HG03354 (cell line): ENCODE data around the gene FAR2.
A peak's percentile ranks its signal among the peaks of the same experiment; 100 is the strongest.
"Not testable (repeated sequence)": the region's sequence is repeated elsewhere in the genome, so short reads cannot be mapped to it uniquely, and the experiment has no call there.

Experiments
- ATAC-seq: cut with Tn5 transposase; IDR thresholded peaks from one replicate; pipeline ENCODE4 v1.9.1; 2021; ENCODE audit warnings: mild to moderate bottlenecking; ENCODE audit not compliant: unreplicated experiment, poor library complexity, severe bottlenecking

FAR2 gene

GRCh38 chr12:29152223-29152868, 3.3 kb downstream of the FAR2 start:
- ATAC-seq = peak; percentile 77

DNA sequence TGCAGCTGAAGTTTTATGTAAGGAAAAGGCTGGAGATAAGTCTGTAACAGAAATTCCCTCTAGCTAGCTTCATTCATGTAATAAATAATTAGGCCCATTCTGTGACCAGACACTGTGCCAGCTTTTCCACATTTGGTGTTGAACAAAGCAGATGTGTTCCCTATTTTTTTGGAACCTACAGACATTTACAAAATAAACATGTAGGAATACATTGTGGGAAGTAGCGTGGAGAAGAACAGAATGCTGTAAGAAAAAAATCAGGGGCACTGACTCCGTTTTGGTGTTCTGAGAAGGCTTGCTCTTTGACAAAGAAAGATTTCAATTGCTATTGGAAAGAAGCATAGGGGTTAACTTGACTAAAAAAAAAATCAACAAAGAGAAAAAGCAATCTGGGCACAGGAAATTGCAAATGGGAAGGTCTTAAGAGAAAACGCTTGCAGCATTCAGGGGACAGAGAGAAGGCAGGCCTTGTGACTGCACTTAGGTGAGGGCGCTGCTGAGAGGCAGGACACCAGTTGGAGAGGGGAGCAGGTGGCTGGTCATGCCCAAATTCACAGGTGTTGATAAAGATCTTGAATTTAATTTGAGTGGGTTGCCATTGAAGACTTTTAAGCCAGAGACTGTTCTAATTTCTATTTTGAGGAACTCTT, 4.0 kb downstream of the FAR2 start:
- ATAC-seq = no peak

DNA sequence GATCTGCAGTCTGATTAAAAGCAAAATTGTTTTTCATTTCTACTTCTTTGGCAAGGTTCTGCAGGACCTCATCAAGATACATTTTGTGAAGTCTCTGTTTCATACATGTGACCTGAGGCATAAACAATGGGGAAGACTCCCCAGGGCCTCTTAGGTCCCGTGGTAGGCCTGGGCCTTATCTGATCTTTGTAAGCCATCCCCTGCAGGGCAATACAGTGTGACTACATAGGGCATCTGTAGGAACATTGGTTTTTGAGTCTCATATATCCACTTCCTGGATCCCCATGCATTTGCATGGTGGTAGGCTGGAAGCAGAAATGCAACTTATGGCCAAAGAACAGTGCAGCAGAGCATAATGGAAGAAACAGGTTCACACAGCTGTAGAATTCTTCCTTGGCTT, 6.0 kb downstream of the FAR2 start:
- peak; percentile 51 for ATAC-seq

DNA sequence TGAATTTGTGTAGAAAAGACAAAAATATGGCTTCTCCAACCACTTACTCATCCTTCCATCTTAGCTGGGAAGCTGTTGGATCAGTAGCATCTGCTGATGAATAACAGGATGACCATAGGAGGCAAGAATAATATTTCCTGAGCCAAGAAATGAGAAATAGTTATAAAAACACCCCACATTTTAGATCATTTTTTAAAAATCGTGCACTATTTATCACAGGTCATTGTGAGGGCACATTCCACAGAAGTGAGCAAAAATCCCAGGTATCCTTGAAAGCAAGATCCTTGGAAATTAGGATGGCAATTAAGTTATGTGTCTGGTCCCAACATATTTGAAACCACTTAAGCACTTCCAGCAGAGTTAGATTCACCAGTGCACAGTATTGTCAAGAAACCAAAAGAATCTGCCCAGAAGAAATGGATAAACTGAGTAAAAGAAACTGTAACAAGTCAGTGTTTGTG, 8.4 kb downstream of the FAR2 start:
- no peak for ATAC-seq

GRCh38 chr12:29158115-29158763, 9.2 kb downstream of the FAR2 start:
- no peak for ATAC-seq

- no peak for ATAC-seq
These were observed 10.6 kb downstream of the FAR2 start for GRCh38 chr12:29159661-29160060.

DNA sequence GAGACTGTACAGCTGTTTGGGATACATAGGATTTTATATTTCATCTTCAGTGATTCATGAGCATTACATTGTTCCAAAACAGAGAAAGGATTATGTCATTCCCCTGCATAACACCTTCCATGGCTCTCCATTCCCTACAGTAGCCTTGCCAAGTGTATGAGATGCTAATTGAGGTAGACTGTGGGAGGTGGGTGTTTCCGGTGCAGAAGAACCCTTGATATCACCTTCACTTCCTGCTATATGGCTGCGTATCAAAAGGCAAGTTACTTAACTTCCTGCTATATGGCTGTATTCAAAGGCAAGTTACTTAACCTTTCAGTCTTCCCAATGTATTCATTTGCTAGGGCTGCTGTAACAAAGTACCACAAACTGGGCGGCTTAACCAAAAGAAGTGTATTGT, 11.2 kb downstream of the FAR2 start:
- ATAC-seq = no peak

DNA sequence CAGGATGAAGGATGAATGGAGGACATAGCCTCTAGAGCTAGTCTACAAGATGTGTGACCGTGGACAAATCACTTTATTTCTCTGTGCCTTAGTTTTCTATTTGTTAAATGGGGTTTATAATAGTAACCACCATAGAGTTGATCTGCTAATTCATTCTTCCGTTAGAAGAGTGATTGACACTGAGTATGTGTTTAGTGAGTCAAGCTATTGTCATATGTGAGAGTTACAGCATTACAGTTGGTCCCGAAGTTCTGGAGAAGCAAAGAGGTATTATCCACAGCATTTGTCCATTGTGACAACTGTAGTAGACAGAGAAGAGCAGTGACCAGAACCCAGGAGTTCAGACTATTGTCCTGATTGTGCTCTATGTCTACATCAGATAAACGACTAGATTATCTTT, 14.1 kb downstream of the FAR2 start:
- no peak for ATAC-seq

DNA sequence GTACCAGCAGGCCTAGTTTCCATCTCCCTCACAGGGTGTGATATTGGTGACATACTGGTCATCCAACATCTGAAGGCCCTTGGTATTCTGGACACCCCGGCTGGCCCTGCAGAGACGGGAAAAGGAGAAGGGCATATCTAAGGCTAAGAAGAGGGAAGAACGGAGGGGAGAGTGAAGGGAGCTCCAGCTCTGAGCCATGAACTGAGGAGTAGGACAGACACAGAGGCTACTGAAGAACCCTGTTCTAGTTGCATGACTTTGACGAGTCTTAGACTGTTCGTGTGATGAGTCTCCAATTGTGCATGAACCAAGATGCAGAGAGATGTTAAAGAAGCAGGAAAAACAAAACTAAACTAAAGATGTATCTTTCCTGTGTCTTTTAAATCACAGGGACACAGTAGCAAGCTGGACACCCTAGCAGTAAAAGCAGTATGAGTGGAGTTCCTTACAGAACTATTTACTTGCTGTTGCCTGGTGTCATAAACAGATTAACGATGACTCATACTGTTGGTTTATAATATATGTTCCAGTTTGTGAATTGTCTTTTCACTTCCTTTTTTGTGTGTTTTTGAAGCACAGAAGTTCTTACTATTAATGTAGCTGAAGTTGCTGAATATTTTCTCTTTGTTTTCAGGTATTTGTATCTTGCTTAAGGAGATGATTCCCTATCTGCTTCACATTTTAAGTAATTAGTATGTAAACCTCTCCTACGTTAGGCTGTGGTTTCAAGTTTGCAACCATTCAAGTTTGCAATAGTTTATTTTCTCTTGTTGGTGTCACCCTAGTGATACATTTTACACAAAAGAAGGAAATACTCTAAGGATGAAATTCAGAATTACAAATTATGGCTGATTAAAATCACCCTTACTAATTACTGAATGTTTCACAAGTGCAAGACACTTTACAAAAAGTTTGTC, 15.7 kb downstream of the FAR2 start:
- peak; percentile 100 for ATAC-seq

DNA sequence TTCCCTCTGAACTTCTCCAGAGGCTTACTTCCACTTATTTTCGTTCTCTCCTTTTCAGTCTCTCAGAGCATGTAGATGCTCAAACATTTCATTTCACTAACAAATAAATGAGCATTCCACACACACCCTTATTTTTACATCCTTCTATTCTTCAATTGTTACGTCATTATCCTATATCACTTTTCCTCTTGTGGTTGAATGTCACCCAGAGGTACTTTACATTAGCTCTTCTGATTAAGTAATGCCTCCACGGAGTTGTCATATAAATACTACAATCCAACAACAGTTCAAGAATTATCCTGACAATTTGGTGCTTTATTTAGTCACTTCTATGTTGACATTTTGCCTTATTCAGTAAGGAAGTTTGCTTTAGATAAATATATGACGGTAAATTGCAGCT, 18.4 kb downstream of the FAR2 start:
- ATAC-seq = no peak

DNA sequence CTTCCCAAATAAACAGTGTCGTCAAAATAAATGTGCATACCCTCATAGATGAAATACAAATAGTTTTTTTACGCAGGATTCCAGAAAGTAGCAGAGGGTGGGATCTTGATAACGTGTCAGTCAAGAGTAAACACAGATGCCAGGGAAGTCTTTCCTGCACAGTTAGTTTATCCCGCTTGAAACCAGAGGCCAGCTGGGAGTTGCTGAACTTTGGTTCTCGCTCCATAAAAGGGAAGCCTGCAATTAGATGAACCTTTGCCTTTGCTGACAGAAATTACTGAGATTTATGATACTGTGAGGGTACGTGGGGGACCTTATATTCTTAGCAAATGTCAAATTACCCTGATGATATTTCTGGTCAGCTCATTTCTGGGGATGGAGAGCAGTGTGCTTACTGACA, 18.9 kb downstream of the FAR2 start:
- ATAC-seq = no peak

GRCh38 chr12:29169978-29170377, 20.9 kb downstream of the FAR2 start:
- not testable (repeated sequence) for ATAC-seq

DNA sequence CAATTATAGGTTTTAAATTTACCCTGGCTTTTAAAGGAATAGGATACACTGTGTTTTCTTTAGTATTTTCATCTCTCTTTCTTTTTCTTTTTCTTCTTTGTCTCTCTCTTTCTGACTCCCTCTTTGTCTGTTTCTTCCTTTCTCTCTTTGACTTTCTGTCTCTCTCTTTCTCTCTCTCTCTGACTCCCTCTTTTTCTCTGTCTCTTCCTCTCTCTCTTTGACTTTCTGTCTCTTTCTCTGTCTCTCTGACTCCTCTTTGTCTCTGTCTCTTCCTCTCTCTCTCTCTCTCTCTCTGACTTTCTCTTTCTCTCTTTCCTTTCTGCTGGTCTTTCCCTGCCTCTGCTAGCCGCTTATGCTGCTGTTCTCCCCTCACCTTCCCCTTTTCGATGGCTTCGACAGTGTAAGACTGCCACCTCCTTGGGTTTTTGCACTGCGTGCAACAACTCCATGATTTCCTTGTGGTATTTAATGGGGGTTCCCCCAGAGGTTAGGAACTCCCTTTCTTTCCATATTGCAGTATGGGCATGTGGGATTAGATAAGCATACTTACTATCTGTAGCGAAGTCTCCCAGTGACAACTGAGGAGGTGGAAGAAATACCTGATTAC, 21.5 kb downstream of the FAR2 start:
- ATAC-seq = not testable (repeated sequence)

- no peak for ATAC-seq
These were observed 22.6 kb downstream of the FAR2 start for GRCh38 chr12:29171421-29172258.

GRCh38 chr12:29176941-29177340, 27.9 kb downstream of the FAR2 start:
- no peak for ATAC-seq

- ATAC-seq = not testable (repeated sequence)
These were observed 33.2 kb downstream of the FAR2 start for GRCh38 chr12:29182247-29182646.

- ATAC-seq = no peak
These were observed 38.7 kb downstream of the FAR2 start for GRCh38 chr12:29187756-29188155.

DNA sequence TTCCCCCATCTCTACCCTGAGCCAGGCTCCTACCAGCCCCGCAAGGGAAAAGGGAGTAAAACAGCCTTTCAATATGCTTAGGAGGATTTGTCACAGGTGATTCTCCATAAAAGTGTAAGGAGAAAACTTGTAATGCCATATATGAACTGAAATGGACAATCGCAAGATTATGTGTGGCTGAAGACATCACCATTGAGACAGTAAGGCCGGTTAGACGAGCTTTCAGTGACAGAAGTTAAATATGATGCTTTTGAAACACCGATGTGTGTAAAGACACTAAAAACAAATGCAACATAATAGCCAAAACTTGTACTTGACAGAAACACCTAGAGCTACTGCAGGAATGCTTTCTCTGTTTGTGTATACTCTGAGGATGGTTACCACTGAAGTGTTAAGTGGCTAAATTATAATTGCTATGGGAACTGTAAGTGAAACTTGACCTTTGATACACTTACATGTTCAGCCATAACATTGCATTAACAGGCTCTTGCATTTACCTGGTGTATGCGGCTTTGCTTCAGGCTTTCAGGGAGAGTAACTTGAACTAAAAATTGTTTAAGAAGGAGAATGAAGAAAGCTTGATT, 42.3 kb downstream of the FAR2 start:
- ATAC-seq = no peak

GRCh38 chr12:29198901-29199300, 49.8 kb downstream of the FAR2 start:
- ATAC-seq = no peak
